OCI-LY7 (cell line): ENCODE measurements around the gene TOLLIP. TPM values are rescaled to one million over a fixed set of nuclear protein-coding genes. Genes with fewer than 3 reads are reported as not detected.

Experiments
- BruUV-seq: library from RNA; stranded (reverse); fragments of 400-500 nt; replicated peaks from 2 replicates; lab custom pipeline; 2021; lab: Mats Ljungman, UMichigan
- CTCF ChIA-PET: fragments of 300-600 bp; sonication (Branson Sonifier 250); formaldehyde crosslinking; loops from one replicate; lab custom pipeline; 2022; ENCODE audit warnings: antibody characterized with exemption; ENCODE audit not compliant: unreplicated experiment; lab: Charles Lee
- POLR2A ChIA-PET: fragments of 300-600 bp; sonication (Branson Sonifier 250); formaldehyde crosslinking; loops from one replicate; lab custom pipeline; 2022; ENCODE audit warnings: antibody characterized with exemption; lab: Charles Lee
- DNase-seq: peaks from one replicate; pipeline ENCODE4 v3.0.0-alpha.2; 2015; ENCODE audit warnings: low spot score
- H2AFZ ChIP-seq: fragments of 200-600 bp; sonication (generic), shearing (Covaris generic); 2 replicates; pipeline ENCODE4 v1.6.1; 2014; ENCODE audit warnings: mild to moderate bottlenecking, antibody characterized with exemption, low read length, moderate library complexity
- H3K27ac ChIP-seq: fragments of 200-600 bp; sonication (generic); 2 replicates; pipeline ENCODE4 v1.5.1; 2014; ENCODE audit warnings: mixed run types, low read depth, mild to moderate bottlenecking, moderate library complexity, low read length, inconsistent platforms; ENCODE audit not compliant: poor library complexity, severe bottlenecking
- H3K36me3 ChIP-seq: fragments of 200-600 bp; sonication (generic); 2 replicates; pipeline ENCODE4 v1.6.1; 2014; ENCODE audit warnings: mild to moderate bottlenecking, antibody characterized with exemption, low read length, moderate library complexity, mixed read lengths; ENCODE audit not compliant: insufficient read depth
- H3K4me1 ChIP-seq: fragments of 200-600 bp; sonication (generic); 2 replicates; pipeline ENCODE4 v1.5.1; 2014; ENCODE audit warnings: mild to moderate bottlenecking, low read length; ENCODE audit not compliant: insufficient read depth, poor library complexity, severe bottlenecking
- H3K4me2 ChIP-seq: fragments of 200-600 bp; sonication (generic); 2 replicates; pipeline ENCODE4 v1.6.1; 2014; ENCODE audit warnings: mild to moderate bottlenecking, low read length
- H3K4me3 ChIP-seq: fragments of 200-600 bp; sonication (generic); 2 replicates; pipeline ENCODE4 v1.5.1; 2014; ENCODE audit warnings: mild to moderate bottlenecking, low read depth, low read length; ENCODE audit not compliant: poor library complexity, severe bottlenecking
- H3K79me2 ChIP-seq: fragments of 200-600 bp; sonication (generic); 2 replicates; pipeline ENCODE4 v1.6.1; 2016; ENCODE audit warnings: low read depth, mild to moderate bottlenecking, low read length, moderate library complexity, mixed read lengths; ENCODE audit not compliant: insufficient read depth
- H3K9me2 ChIP-seq: fragments of 200-600 bp; sonication (generic); 2 replicates; pipeline ENCODE4 v1.6.1; 2016; ENCODE audit warnings: mild to moderate bottlenecking, low read length, mixed read lengths; ENCODE audit not compliant: insufficient read depth
- H3K9me3 ChIP-seq: fragments of 200-600 bp; sonication (generic); 2 replicates; pipeline ENCODE4 v1.6.1; 2014; ENCODE audit warnings: mild to moderate bottlenecking, mixed run types, low read length, mixed read lengths
- H4K20me1 ChIP-seq: fragments of 200-600 bp; sonication (generic); 2 replicates; pipeline ENCODE4 v1.6.1; 2014; ENCODE audit warnings: mild to moderate bottlenecking, antibody characterized with exemption, low read length, moderate library complexity, mixed read lengths; ENCODE audit not compliant: insufficient read depth
- EZH2phosphoT487 ChIP-seq: fragments of 200-600 bp; sonication (generic); IDR thresholded peaks from 2 replicates; pipeline ENCODE4 v1.6.1; 2018; ENCODE audit warnings: low read depth, borderline replicate concordance, mild to moderate bottlenecking, mixed run types, antibody characterized with exemption, low read length, moderate library complexity, mixed read lengths
- intact Hi-C: fragments of 100-400 bp; cut with micrococcal nuclease; formaldehyde crosslinking; loops from one replicate; pipeline ENCODE4 v1.10.0; 2022; ENCODE audit not compliant: unreplicated experiment
- total RNA-seq, 2 experiments: library from RNA; depleted of rRNA in 1 of 2; stranded (reverse); fragments of >200 nt in 1 of 2; shearing (Covaris generic) in 1 of 2; gene quantifications; 2 replicates each; pipeline ENCODE4 v1.2.3, GENCODE V29; 2014 to 2022
- TF ChIP-seq, protein P1 (sequence below): fragments of 200-600 bp; sonication (generic); conservative IDR thresholded peaks from 2 replicates; pipeline ENCODE4 v1.5.1; 2014; ENCODE audit warnings: mild to moderate bottlenecking, antibody characterized with exemption, low read length, moderate library complexity, mixed read lengths

The TOLLIP gene
- total RNA-seq, 2 experiments from 2014 or later: 15.9 to 37.1 TPM

DNA sequence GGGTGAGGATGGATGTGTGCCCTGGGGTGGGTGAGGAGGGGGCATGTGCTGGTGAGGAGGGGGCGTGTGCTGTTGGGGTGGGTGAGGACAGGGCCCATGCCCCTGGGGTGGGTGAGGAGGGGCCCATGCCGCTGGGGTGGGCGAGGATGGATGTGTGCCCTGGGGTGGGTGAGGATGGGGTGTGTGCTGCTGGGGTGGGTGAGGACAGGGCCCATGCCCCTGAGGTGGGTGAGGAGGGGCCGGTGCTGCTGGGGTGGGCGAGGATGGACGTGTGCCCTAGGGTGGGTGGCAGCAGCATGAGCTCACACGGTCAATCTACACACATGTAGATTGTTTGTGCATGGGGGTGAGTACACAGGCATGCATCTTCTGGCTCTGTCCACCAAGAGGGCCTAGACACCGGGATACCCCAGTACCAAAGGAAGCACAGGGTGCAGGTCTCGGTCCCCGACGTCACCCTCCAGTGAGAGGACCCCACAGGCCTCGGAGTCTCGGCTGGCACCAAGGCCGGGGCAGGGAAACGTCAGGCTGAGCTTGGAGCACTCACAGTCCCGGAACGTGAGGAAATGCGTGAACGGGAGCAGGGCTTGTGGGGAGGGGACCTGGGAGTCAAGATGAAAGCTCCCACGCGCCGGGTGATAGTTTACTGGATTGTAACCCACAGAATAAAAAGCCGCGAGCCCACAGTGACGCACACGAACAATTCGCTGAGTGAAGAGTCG, 37.4 kb upstream of the TOLLIP start:
- intact Hi-C loops: no loop called here
- Histone ChIP-seq H3K4me1 (no peaks in the 10 kb centered on the region), H3K27ac (no peak overlapping the region), H3K9me3 (no peaks in the 10 kb centered on the region), H3K36me3 (no peaks in the 10 kb centered on the region), H2AFZ (no peak overlapping the region), H3K9me2 (no peaks in the 10 kb centered on the region), H4K20me1 (no peaks in the 10 kb centered on the region), H3K4me2 (no peak overlapping the region), H3K4me3 (no peak overlapping the region), H3K79me2 (no peaks in the 10 kb centered on the region)
- TF ChIP-seq, protein P1, sequence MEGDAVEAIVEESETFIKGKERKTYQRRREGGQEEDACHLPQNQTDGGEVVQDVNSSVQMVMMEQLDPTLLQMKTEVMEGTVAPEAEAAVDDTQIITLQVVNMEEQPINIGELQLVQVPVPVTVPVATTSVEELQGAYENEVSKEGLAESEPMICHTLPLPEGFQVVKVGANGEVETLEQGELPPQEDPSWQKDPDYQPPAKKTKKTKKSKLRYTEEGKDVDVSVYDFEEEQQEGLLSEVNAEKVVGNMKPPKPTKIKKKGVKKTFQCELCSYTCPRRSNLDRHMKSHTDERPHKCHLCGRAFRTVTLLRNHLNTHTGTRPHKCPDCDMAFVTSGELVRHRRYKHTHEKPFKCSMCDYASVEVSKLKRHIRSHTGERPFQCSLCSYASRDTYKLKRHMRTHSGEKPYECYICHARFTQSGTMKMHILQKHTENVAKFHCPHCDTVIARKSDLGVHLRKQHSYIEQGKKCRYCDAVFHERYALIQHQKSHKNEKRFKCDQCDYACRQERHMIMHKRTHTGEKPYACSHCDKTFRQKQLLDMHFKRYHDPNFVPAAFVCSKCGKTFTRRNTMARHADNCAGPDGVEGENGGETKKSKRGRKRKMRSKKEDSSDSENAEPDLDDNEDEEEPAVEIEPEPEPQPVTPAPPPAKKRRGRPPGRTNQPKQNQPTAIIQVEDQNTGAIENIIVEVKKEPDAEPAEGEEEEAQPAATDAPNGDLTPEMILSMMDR: no peak
- no peak for TF ChIP-seq EZH2phosphoT487
- DNase-seq: no peak
- CTCF ChIA-PET: interaction anchor here (0.6 kb wide), 1 partner anchor 36 kb away, joined by 4 read pairs; no protein-coding TSS in a partner anchor
- no TSS peak for BruUV-seq
- POLR2A ChIA-PET: no interaction called here

GRCh38 chr11:1345737-1346513, 36.5 kb upstream of the TOLLIP start:
- Histone ChIP-seq H4K20me1 (no peaks in the 10 kb centered on the region), H3K9me2 (no peaks in the 10 kb centered on the region), H3K9me3 (no peaks in the 10 kb centered on the region), H3K27ac (no peak overlapping the region), H2AFZ (no peak overlapping the region), H3K4me2 (no peak overlapping the region), H3K4me1 (no peaks in the 10 kb centered on the region), H3K4me3 (no peak overlapping the region), H3K79me2 (no peaks in the 10 kb centered on the region), H3K36me3 (no peaks in the 10 kb centered on the region)
- CTCF ChIA-PET: no interaction called here
- intact Hi-C loops: no loop called here
- TF ChIP-seq EZH2phosphoT487: no peak
- TF ChIP-seq, protein P1: no peak
- BruUV-seq: no TSS peak
- POLR2A ChIA-PET: interaction anchor here (0.6 kb wide), 1 partner anchor 20 kb away, joined by 3 read pairs; no protein-coding TSS in a partner anchor
- DNase-seq: no peak
